Stimulated activated CD8-positive, alpha-beta memory T cell treated with anti-CD3 and anti-CD28 coated beads, Interleukin-2, amount 100 ng/mL, for 1 hour (primary cell): ENCODE measurements around the gene PNPLA1.
"Not testable (repeated sequence)": the region's sequence is repeated elsewhere in the genome, so short reads cannot be mapped to it uniquely, and the experiment has no call there.

Source experiments
- DNase-seq, 2 donors: peaks; one replicate each; pipeline ENCODE4 v3.0.0-alpha.2; 2020; ENCODE audit warnings: low read depth in 2 of 2

PNPLA1 gene

DNA sequence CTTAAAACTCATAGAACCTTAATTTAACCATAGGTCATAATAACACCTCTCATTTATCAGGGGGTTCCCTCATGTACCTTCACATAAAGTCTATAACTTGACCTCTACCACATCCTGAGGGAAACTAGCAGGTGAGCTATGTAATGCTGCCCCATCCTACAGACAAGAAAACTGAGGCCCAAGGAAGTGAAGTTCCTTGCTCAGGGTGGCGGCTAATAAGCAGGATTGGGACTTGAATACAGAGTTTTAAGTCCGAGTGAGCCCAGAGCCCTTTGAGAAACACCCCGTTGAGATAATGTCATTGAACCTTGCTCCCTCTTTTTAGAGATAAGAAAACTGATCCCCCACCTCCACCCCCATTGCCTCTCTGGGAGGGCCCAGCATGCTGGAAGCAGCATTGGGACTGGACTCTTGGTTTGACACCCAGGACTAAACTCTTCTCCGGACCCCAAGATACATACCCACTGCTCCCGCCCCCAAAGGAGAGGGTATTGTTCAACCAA lies 66.4 kb downstream of the PNPLA1 start:
- DNase-seq: no peak

GRCh38 chr6:36336779-36337241 lies 67.0 kb downstream of the PNPLA1 start, which contains the start of gene BNIP5:
Gene BNIP5, minus strand, starts transcription at chr6:36336888. Its CDS starts 6,198 bp downstream, at chr6:36330690.
- no peak for DNase-seq

- DNase-seq: no peak
Observed at GRCh38 chr6:36337814-36338213, 68.0 kb downstream of the PNPLA1 start.

GRCh38 chr6:36338223-36338622 lies 68.4 kb downstream of the PNPLA1 start:
- not testable (repeated sequence) for DNase-seq

- no peak for DNase-seq
Observed at GRCh38 chr6:36339146-36339545, 69.3 kb downstream of the PNPLA1 start.

GRCh38 chr6:36340306-36340617 lies 70.4 kb downstream of the PNPLA1 start:
- DNase-seq: no peak

DNA sequence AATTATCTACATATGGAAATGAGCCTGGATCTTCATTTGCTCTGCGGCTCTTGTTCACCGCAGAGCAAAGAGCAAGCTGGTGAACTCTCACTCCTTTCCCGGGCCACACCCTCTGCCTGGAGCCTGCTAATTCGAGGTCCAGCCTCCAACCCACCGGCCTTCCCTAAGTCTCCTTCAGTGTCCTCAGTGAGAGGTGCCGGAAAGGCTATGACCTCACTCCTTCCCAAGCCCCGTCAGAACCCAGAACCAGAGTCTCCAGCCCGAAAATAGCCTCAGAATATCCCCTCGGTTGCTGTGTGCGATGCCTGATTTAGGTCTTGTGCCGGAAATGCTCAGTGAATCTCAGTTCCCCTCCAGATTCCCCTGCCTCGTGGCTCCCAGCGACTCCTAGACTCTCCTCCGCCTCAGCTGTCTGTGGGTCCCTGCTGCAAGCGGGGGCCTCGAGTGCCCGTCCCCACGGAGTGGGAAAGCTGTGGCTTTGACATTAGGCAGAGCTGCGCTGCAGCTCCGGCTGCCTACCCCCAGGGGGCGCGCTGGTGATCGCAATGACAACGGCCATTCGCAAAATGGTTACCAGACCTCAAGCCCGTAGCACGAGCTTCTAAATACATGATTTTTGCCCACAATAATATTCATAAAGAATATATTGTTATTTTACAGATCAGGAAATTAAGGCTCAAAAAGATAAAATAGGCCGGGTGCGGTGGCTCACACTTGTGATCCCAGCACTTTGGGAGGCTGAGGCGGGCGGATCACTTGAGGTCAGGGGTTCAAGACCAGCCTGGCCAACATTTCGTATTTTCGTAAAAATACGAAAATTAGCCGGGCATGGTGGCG lies 71.0 kb downstream of the PNPLA1 start:
- peak; percentile 45 to 49 for DNase-seq

DNA sequence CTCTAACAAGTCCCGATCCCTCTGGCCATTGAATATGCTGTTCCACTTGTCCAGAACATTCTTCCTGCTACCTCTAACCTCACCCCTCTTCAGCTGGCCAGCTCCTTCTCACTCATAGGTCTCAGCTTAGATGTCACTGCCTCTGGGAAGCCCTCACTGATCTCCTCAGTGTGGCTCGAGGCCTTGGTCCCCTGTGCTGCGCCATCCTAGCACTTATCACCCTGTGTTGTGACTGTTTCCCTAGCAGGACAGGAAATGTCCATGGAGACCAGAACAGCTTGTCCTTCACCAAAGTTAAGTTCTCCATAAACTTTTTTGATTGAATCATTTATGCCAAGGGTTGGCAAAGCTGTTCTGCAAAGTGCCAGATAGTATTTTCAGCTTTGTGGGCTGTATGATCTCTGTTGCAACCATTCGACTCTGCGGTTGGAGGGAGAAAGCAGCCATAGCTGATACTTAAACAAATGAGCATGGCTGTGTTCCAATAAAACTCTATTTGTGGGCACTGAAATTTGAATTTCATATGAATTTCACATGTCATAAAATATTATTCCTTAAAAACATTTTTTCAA lies 73.3 kb downstream of the PNPLA1 start:
- no peak for DNase-seq

GRCh38 chr6:36345681-36346466 lies 76.0 kb downstream of the PNPLA1 start:
- DNase-seq: no peak

- DNase-seq: no peak
Observed at GRCh38 chr6:36346486-36347273, 76.8 kb downstream of the PNPLA1 start.

GRCh38 chr6:36347621-36348020 lies 77.8 kb downstream of the PNPLA1 start:
- DNase-seq: no peak

- no peak for DNase-seq
Observed at GRCh38 chr6:36349240-36349639, 79.4 kb downstream of the PNPLA1 start.

GRCh38 chr6:36350082-36350481 lies 80.2 kb downstream of the PNPLA1 start:
- DNase-seq: no peak

DNA sequence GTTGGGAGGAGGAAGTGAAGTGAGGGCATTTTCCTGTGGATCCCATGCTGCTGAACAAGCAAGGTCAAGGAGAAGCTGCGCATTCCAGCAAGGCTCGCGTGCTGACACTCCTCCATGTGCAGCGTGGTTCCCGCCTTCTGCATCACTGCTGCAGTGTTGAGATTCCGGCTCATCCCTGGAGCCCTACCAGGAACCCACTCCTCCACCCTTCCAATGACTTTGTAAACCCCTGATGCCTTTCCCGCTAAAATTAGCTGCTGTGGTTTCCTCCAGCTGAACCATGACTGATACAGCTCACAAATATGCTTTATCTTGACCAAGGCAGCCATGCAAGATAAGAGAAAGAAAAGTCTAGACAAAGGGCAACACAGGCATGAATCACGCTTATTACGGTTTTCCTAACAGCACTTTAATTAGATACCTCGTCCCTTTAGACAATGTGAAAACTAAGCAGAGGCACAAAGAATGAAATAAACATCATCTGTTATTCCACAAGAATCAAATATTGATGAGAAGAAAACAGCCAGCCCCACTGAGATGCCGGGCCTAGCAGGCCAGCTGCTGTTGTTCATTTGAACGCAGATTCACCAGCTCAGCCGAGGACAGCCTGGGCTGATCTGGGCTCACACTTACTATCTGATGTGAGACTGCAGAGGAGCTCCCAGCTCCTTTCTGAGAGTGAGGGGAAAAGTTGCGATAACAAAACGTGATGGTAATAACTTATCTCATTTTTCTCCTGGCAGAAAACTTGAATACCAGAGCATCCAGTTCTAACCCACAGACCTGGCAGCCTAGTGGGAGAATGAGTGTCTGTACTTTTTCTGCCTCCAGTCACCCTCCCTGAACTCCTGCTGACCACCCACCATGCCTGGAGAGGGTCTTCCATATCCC lies 81.1 kb downstream of the PNPLA1 start:
- no peak for DNase-seq

DNA sequence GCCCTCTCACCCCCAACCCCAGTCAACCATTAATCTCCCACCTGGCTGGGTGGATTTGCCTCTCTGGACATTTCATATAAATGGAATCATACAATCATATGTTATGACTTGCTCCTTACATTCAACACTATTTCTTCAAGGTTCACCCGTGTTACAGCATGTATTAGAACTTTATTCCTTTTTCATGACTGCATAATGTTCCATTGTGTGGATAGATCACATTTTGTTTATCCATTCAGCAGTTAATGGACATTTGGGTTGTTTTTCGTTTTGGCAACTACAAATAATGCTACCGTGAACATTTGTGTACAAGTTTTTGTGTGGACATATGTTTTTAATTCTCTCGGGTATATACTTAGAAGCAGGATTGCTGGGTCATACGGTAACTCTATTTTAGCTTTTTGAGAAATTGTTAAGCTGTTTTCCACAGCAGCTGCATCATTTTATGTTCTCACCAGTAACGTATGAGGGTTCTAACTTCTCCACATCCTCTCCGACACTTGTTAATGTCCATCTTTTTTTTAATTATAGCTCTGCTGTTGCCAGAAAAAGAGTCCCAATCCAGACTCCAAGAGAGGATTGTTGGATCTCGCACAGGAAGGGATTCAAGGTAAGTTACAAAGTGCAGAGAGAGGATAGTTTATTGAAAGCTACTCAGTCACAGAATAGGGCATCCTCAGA lies 82.8 kb downstream of the PNPLA1 start:
- no peak for DNase-seq

- no peak for DNase-seq
Observed at GRCh38 chr6:36353411-36353915, 83.6 kb downstream of the PNPLA1 start.

GRCh38 chr6:36355819-36356218 lies 86.0 kb downstream of the PNPLA1 start:
- no peak for DNase-seq

GRCh38 chr6:36357872-36358225 lies 88.0 kb downstream of the PNPLA1 start:
- no peak for DNase-seq
